HepG2 (cell line): ENCODE results near the gene MARK2. TPM values are rescaled to one million over a fixed set of nuclear protein-coding genes. Genes with fewer than 3 reads are reported as not detected.

ENCODE experiments used
- CBFB ChIP-seq: sonication (generic); formaldehyde crosslinking; IDR thresholded peaks from 2 replicates; pipeline ENCODE4 v1.4.0; 2020; ENCODE audit warnings: missing genetic modification reagents
- DMAP1 ChIP-seq: IDR thresholded peaks from 2 replicates; pipeline ENCODE4 v1.6.1; 2016
- DNMT1 ChIP-seq: sonication (generic); formaldehyde crosslinking; IDR thresholded peaks from 2 replicates; pipeline ENCODE4 v1.5.1; 2020; ENCODE audit warnings: mild to moderate bottlenecking, missing genetic modification reagents
- ETV5 ChIP-seq: IDR thresholded peaks from 2 replicates; pipeline ENCODE4 v1.6.1; 2018; ENCODE audit warnings: missing biosample characterization, missing genetic modification reagents, inconsistent platforms, borderline replicate concordance
- KDM2A ChIP-seq: sonication (generic); formaldehyde crosslinking; IDR thresholded peaks from 2 replicates; pipeline ENCODE4 v1.4.0; 2020; ENCODE audit warnings: low read depth, missing genetic modification reagents, borderline replicate concordance
- KLF16 ChIP-seq, 2 experiments: sonication (generic) in 1 of 2; formaldehyde crosslinking in 1 of 2; IDR thresholded peaks; 2 replicates each; pipeline versions ENCODE4 v1.6.1 to v1.8.0; 2016 to 2023; ENCODE audit warnings: missing genetic modification reagents in 2 of 2, missing compliant biosample characterization in 1 of 2
- MIER3 ChIP-seq: IDR thresholded peaks from 2 replicates; pipeline ENCODE4 v1.6.1; 2016; ENCODE audit warnings: missing compliant biosample characterization, borderline replicate concordance
- RBAK ChIP-seq: sonication (generic); formaldehyde crosslinking; IDR thresholded peaks from 2 replicates; pipeline ENCODE4 v1.5.1; 2020; ENCODE audit warnings: mild to moderate bottlenecking, missing genetic modification reagents
- SAFB2 ChIP-seq: sonication (generic); formaldehyde crosslinking; IDR thresholded peaks from 2 replicates; pipeline ENCODE4 v1.5.1; 2020; ENCODE audit warnings: missing genetic modification reagents, low read depth, mild to moderate bottlenecking, borderline replicate concordance
- SNRNP70 ChIP-seq: fragments of 200-400 bp; formaldehyde crosslinking; IDR thresholded peaks from 2 replicates; pipeline ENCODE4 v1.6.1; 2017; ENCODE audit warnings: mild to moderate bottlenecking, low read depth, low read length, moderate library complexity
- TARDBP ChIP-seq: sonication (generic); formaldehyde crosslinking; IDR thresholded peaks from 2 replicates; pipeline ENCODE4 v1.8.0; 2022; ENCODE audit warnings: mild to moderate bottlenecking, missing genetic modification reagents
- ZMYM3 ChIP-seq: sonication (generic); formaldehyde crosslinking; IDR thresholded peaks from 2 replicates; pipeline ENCODE4 v1.5.1; 2020; ENCODE audit warnings: mild to moderate bottlenecking, missing genetic modification reagents
- ZNF768 ChIP-seq: sonication (generic); formaldehyde crosslinking; IDR thresholded peaks from 2 replicates; pipeline ENCODE4 v1.4.0; 2020; ENCODE audit warnings: missing genetic modification reagents
- ZNF790 ChIP-seq: sonication (generic); formaldehyde crosslinking; IDR thresholded peaks from 2 replicates; pipeline ENCODE4 v1.8.0; 2022; ENCODE audit warnings: missing genetic modification reagents, mild to moderate bottlenecking, borderline replicate concordance
- polyA plus RNA-seq, 8 experiments: library from polyadenylated mRNA; depleted of rRNA in 3 of 8; stranded (reverse) in 7 of 8; unstranded in 1 of 8; fragments of >200 nt; fragmentation: Illumina TruSeq in 4 of 8; extraction: Trizol in 4 of 8; gene quantifications; 2 replicates each; pipeline versions ENCODE4 v1.2.1 to v1.2.3, GENCODE V29; 2011 to 2016; ENCODE audit warnings: low read depth in 4 of 8, missing spikeins in 1 of 8, mixed read lengths in 1 of 8; ENCODE audit not compliant: insufficient read depth in 1 of 8
- total RNA-seq, 5 experiments: library from RNA; depleted of rRNA; stranded (reverse); fragments of >200 nt; fragmentation: Illumina TruSeq; extraction: Trizol; gene quantifications; 2 replicates each; pipeline ENCODE4 v1.2.3, GENCODE V29; 2016; ENCODE audit warnings: low read depth in 1 of 5
- TF ChIP-seq, protein P1 (sequence below): sonication (generic); formaldehyde crosslinking; IDR thresholded peaks from 2 replicates; pipeline ENCODE4 v1.5.0; 2020; ENCODE audit warnings: mild to moderate bottlenecking, missing genetic modification reagents, borderline replicate concordance
- TF ChIP-seq, protein P2 (sequence below): sonication (generic); formaldehyde crosslinking; IDR thresholded peaks from 2 replicates; pipeline ENCODE4 v1.5.0; 2020; ENCODE audit warnings: mild to moderate bottlenecking, missing genetic modification reagents
- TF ChIP-seq, protein P3 (sequence below): sonication (generic); formaldehyde crosslinking; IDR thresholded peaks from 2 replicates; pipeline ENCODE4 v1.5.0; 2020; ENCODE audit warnings: mild to moderate bottlenecking, missing genetic modification reagents, moderate library complexity
- TF ChIP-seq, protein P4 (sequence below): IDR thresholded peaks from 2 replicates; pipeline ENCODE4 v1.6.1; 2012; ENCODE audit warnings: inconsistent platforms

MARK2 gene
- total and polyA plus RNA-seq, 2 of the 13 experiments (the other 11 are each of a cell fraction or from before 2014, with no cell fraction given): 13.5 to 13.9 TPM

DNA sequence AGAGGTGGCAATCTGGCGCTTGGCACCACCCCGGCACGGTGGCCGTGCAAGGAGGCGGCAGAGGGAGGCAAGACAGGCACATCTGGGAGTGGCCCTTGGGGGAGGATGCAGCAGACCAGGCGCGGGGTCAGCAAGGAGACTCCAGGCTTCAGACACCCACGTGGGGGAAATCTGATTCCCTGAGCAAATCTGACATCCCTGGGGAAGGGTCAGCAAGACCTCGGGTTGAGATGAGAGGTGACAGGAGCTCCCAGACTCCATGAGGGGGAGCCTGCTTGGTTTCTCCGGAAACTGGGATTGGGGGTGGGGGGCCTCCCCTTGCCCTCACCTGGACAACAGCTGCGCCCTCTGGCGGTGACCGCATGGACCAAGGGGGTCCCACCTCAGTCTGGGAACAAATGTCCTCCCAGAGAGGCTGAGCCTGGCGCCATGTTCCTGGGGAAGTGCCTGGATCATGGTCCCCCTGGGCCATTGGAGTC, 82.1 kb downstream of the MARK2 start (continued):
- TF ChIP-seq KLF16 (CRISPR knock-in tag; IDR thresholded peaks at IDR 0.05) (0 out of 4 replicates have a peak, but pooled peaks have one; percentile 29 to 33), ZNF768 (CRISPR knock-in tag) (0 out of 2 replicates have a peak, but pooled peaks have one; percentile 18), DMAP1 (CRISPR knock-in tag) (peak; percentile 31; the same call in 1 of the 2 replicates), TARDBP (CRISPR knock-in tag) (no peak), ZNF790 (CRISPR knock-in tag) (no peak), DNMT1 (CRISPR knock-in tag) (no peak), SAFB2 (CRISPR knock-in tag) (no peak), CBFB (CRISPR knock-in tag) (0 out of 2 replicates have a peak, but pooled peaks have one; percentile 55), RBAK (CRISPR knock-in tag) (no peak), SNRNP70 (no peak), KDM2A (CRISPR knock-in tag) (peak; percentile 43; the same call in 1 of the 2 replicates), ZMYM3 (no peak), ETV5 (CRISPR knock-in tag) (peak; percentile 71; the same call in 1 of the 2 replicates), MIER3 (CRISPR knock-in tag) (peak; percentile 39; the same call in 1 of the 2 replicates)
- TF ChIP-seq, protein P1, sequence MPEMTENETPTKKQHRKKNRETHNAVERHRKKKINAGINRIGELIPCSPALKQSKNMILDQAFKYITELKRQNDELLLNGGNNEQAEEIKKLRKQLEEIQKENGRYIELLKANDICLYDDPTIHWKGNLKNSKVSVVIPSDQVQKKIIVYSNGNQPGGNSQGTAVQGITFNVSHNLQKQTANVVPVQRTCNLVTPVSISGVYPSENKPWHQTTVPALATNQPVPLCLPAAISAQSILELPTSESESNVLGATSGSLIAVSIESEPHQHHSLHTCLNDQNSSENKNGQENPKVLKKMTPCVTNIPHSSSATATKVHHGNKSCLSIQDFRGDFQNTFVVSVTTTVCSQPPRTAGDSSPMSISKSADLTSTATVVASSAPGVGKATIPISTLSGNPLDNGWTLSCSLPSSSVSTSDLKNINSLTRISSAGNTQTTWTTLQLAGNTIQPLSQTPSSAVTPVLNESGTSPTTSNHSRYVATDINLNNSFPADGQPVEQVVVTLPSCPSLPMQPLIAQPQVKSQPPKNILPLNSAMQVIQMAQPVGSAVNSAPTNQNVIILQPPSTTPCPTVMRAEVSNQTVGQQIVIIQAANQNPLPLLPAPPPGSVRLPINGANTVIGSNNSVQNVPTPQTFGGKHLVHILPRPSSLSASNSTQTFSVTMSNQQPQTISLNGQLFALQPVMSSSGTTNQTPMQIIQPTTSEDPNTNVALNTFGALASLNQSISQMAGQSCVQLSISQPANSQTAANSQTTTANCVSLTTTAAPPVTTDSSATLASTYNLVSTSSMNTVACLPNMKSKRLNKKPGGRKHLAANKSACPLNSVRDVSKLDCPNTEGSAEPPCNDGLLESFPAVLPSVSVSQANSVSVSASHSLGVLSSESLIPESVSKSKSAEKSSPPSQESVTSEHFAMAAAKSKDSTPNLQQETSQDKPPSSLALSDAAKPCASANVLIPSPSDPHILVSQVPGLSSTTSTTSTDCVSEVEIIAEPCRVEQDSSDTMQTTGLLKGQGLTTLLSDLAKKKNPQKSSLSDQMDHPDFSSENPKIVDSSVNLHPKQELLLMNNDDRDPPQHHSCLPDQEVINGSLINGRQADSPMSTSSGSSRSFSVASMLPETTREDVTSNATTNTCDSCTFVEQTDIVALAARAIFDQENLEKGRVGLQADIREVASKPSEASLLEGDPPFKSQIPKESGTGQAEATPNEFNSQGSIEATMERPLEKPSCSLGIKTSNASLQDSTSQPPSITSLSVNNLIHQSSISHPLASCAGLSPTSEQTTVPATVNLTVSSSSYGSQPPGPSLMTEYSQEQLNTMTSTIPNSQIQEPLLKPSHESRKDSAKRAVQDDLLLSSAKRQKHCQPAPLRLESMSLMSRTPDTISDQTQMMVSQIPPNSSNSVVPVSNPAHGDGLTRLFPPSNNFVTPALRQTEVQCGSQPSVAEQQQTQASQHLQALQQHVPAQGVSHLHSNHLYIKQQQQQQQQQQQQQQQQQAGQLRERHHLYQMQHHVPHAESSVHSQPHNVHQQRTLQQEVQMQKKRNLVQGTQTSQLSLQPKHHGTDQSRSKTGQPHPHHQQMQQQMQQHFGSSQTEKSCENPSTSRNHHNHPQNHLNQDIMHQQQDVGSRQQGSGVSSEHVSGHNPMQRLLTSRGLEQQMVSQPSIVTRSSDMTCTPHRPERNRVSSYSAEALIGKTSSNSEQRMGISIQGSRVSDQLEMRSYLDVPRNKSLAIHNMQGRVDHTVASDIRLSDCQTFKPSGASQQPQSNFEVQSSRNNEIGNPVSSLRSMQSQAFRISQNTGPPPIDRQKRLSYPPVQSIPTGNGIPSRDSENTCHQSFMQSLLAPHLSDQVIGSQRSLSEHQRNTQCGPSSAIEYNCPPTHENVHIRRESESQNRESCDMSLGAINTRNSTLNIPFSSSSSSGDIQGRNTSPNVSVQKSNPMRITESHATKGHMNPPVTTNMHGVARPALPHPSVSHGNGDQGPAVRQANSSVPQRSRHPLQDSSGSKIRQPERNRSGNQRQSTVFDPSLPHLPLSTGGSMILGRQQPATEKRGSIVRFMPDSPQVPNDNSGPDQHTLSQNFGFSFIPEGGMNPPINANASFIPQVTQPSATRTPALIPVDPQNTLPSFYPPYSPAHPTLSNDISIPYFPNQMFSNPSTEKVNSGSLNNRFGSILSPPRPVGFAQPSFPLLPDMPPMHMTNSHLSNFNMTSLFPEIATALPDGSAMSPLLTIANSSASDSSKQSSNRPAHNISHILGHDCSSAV (CRISPR knock-in tag): no peak
- TF ChIP-seq, protein P2, sequence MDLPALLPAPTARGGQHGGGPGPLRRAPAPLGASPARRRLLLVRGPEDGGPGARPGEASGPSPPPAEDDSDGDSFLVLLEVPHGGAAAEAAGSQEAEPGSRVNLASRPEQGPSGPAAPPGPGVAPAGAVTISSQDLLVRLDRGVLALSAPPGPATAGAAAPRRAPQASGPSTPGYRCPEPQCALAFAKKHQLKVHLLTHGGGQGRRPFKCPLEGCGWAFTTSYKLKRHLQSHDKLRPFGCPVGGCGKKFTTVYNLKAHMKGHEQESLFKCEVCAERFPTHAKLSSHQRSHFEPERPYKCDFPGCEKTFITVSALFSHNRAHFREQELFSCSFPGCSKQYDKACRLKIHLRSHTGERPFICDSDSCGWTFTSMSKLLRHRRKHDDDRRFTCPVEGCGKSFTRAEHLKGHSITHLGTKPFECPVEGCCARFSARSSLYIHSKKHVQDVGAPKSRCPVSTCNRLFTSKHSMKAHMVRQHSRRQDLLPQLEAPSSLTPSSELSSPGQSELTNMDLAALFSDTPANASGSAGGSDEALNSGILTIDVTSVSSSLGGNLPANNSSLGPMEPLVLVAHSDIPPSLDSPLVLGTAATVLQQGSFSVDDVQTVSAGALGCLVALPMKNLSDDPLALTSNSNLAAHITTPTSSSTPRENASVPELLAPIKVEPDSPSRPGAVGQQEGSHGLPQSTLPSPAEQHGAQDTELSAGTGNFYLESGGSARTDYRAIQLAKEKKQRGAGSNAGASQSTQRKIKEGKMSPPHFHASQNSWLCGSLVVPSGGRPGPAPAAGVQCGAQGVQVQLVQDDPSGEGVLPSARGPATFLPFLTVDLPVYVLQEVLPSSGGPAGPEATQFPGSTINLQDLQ (CRISPR knock-in tag): no peak
- TF ChIP-seq, protein P3, sequence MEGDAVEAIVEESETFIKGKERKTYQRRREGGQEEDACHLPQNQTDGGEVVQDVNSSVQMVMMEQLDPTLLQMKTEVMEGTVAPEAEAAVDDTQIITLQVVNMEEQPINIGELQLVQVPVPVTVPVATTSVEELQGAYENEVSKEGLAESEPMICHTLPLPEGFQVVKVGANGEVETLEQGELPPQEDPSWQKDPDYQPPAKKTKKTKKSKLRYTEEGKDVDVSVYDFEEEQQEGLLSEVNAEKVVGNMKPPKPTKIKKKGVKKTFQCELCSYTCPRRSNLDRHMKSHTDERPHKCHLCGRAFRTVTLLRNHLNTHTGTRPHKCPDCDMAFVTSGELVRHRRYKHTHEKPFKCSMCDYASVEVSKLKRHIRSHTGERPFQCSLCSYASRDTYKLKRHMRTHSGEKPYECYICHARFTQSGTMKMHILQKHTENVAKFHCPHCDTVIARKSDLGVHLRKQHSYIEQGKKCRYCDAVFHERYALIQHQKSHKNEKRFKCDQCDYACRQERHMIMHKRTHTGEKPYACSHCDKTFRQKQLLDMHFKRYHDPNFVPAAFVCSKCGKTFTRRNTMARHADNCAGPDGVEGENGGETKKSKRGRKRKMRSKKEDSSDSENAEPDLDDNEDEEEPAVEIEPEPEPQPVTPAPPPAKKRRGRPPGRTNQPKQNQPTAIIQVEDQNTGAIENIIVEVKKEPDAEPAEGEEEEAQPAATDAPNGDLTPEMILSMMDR (CRISPR knock-in tag): peak; percentile 84
- TF ChIP-seq, protein P4, sequence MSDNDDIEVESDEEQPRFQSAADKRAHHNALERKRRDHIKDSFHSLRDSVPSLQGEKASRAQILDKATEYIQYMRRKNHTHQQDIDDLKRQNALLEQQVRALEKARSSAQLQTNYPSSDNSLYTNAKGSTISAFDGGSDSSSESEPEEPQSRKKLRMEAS: 0 out of 2 replicates have a peak, but pooled peaks have one; percentile 16
